Measurements from ENCODE around the gene TMED5. TPM values are rescaled to one million over a fixed set of nuclear protein-coding genes. Genes with fewer than 3 reads are reported as not detected.

Gene TMED5
- total RNA-seq, 1 donor from 2014 or later: 40.1 TPM

DNA sequence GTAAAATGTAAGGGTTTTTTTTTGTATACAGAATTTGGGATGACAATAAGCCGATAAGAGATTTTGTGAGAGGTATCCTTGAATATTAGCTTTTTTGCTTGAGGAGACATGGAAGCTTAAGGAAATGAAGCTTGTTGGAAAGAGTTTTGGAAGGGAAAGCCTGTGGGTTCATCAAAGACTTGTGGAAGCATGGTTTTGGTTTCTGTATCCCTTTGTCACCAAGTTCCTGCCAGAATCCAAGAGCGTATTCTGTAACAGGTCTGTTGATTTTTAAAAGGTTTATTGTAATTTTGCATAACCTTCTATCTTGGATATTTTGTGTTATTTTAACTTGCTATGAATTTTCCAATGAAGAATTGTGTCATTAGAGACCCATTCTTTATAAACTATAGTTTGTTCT lies 38.1 kb downstream of the TMED5 start:
- no peak overlapping the region for H3K4me3 ChIP-seq (ENCODE audit: low read depth, low read length)
- TF ChIP-seq, protein P1, sequence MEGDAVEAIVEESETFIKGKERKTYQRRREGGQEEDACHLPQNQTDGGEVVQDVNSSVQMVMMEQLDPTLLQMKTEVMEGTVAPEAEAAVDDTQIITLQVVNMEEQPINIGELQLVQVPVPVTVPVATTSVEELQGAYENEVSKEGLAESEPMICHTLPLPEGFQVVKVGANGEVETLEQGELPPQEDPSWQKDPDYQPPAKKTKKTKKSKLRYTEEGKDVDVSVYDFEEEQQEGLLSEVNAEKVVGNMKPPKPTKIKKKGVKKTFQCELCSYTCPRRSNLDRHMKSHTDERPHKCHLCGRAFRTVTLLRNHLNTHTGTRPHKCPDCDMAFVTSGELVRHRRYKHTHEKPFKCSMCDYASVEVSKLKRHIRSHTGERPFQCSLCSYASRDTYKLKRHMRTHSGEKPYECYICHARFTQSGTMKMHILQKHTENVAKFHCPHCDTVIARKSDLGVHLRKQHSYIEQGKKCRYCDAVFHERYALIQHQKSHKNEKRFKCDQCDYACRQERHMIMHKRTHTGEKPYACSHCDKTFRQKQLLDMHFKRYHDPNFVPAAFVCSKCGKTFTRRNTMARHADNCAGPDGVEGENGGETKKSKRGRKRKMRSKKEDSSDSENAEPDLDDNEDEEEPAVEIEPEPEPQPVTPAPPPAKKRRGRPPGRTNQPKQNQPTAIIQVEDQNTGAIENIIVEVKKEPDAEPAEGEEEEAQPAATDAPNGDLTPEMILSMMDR (conservative IDR thresholded peaks at IDR 0.05; ENCODE audit: low read depth, low read length): no peak
- no peak for DNase-seq (ENCODE audit: low read depth)

DNA sequence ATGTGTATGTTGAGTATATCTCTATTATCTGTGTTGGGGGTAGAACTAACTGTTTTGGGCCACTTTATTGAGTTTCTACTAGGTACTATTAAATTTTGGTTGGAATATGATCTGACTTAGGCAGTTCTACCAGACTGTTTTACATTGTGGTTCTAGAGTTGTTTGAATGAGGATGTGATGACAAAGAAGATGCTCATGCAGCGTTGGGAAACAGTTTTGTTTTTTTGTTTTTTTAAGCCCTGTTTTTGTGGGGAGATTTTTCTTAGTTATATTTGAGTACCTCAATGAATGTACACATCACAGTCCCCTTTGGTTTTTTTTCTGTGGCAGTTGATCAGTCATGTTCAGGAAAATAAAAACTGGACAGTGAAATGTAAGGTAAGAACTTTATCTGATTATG lies 40.1 kb downstream of the TMED5 start:
- no peak overlapping the region for H3K4me3 ChIP-seq (ENCODE audit: low read depth, low read length)
- TF ChIP-seq, protein P1 (conservative IDR thresholded peaks at IDR 0.05; ENCODE audit: low read depth, low read length): no peak
- DNase-seq (ENCODE audit: low read depth): no peak

DNA sequence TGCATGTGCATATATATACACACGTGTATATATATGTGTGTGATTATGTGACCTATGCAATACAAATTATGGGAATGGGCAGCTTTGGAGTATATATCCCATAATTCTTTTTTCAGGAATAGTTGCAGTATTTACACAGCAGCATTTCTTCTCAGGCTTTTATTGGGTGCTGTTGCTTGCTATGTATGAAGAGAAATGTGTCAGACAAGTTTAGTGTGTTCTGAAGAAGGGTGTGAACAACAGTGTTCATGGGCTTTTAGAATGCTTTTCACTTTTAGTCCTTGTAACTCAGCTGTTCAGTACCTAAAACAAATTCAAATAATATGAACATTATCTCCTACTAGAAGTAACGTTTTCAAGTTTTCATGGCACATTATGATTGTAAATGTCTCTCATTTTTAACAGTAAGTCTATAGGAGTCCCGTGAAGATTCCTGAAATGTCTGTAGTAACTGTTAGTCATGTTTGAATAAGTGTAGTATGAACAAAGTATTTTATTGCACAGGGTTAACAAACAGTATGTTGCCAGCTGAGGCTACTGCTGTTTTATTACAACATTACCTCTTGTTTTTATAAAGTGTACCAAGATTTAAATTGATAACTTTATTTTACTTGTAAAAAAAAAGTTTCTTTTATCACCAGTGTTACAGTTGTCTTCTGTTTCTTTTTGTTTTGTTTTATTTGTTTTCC lies 42.5 kb downstream of the TMED5 start:
- TF ChIP-seq, protein P1 (conservative IDR thresholded peaks at IDR 0.05; ENCODE audit: low read depth, low read length): no peak
- no peak for DNase-seq (ENCODE audit: low read depth)
- no peak overlapping the region for H3K4me3 ChIP-seq (ENCODE audit: low read depth, low read length)

DNA sequence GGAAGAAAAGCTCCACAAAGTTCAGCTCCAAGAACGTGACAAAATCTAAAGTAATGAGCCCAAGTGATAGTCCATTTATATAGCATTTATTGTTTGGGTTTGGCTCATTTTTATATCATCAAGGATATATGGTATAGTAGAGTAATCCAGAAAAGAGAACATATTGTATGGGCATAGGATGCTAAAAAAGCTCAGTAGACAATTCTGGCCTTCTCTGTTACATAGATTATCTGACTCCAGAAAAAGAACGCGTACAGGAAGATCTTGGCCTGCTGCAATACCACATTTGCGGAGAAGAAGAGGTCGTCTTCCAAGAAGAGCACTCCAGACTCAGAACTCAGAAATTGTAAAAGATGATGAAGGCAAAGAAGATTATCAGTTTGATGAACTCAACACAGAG lies 43.8 kb downstream of the TMED5 start:
- DNase-seq (ENCODE audit: low read depth): no peak
- no peak overlapping the region for H3K4me3 ChIP-seq (ENCODE audit: low read depth, low read length)
- TF ChIP-seq, protein P1 (conservative IDR thresholded peaks at IDR 0.05; ENCODE audit: low read depth, low read length): no peak

DNA sequence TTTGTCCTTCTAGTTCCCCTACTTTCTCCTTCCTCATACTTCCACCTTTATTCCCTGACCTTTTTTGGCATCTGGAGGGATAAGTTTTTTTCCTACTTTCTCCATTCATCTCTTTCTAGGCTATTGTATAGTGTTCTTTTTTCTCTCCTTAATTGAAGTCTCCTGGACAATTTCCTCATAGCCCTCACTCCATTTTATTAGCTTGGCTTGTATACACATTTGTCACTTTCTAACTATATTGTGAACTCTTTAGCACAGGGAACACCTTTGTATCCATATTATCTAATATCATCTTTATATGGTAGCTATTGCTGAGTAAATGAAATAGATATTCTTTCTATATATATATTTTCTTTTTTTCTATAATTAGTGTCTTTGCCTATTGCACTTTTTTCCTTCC lies 47.6 kb downstream of the TMED5 start:
- no peak overlapping the region for H3K4me3 ChIP-seq (ENCODE audit: low read depth, low read length)
- TF ChIP-seq, protein P1 (conservative IDR thresholded peaks at IDR 0.05; ENCODE audit: low read depth, low read length): no peak
- no peak for DNase-seq (ENCODE audit: low read depth)

DNA sequence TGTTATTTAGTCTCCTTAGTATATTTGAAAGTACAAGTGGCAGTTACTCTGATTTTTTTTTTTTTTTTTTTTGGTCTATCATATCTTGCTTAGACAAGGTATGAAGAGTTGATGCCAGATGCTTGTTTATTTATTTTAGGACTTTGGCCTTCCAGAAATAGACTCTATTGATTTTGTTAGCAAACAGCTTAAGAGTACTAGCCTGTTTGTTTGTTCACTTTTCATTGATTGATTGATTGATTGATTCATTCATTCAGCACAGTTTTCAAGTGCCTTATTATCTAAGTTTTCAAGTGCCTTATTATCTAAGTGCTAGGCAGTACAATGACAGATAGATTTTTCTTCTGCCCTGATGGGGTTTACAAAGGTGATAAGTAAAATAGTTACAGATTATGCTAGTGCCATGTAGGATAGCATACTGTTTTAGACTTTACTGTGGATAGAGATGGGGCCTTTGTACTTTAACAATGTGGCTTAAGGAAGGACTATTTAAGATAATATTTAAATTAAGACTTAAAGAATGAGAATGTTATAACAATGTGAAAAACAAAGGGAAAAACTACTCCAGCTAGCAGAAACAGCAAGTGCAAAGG lies 50.6 kb downstream of the TMED5 start:
- no peak for DNase-seq (ENCODE audit: low read depth)
- no peak overlapping the region for H3K4me3 ChIP-seq (ENCODE audit: low read depth, low read length)
- TF ChIP-seq, protein P1 (conservative IDR thresholded peaks at IDR 0.05; ENCODE audit: low read depth, low read length): no peak
